K562 (cell line): ENCODE data around the gene CSMD2. TPM values are rescaled to one million over a fixed set of nuclear protein-coding genes. Genes with fewer than 3 reads are reported as not detected.

Experiments
- ATAC-seq: fragments of 200-7000 bp; cut with Tn5 transposase; 3 replicates; pipeline ENCODE4 v1.9.1; 2020; ENCODE audit warnings: moderate library complexity
- BruUV-seq: library from RNA; stranded (reverse); fragments of 400-500 nt; replicated peaks from 2 replicates; lab custom pipeline; 2021; lab: Mats Ljungman, UMichigan
- CTCF ChIA-PET: fragments of 300-600 bp; formaldehyde crosslinking; extraction: SDS; loops from one replicate; lab custom pipeline; 2021; ENCODE audit warnings: low intra/inter-chr PET ratio; lab: Yijun Ruan, JAX
- POLR2A ChIA-PET: fragments of 300-600, 350-650 bp; sonication (Branson Sonifier 250); formaldehyde crosslinking; extraction: SDS; loops from one replicate; lab custom pipeline; 2021; ENCODE audit warnings: antibody characterized with exemption, inconsistent platforms; lab: Yijun Ruan, JAX
- DNase-seq, 4 experiments: peaks; one replicate each; pipeline versions ENCODE4 v3.0.0 to v3.0.0-alpha.2; 2011 to 2018; ENCODE audit warnings: low spot score in 3 of 4, mixed read lengths in 3 of 4; ENCODE audit errors: extremely low read depth in 1 of 4
- FAIRE-seq: peaks from 2 replicates; lab custom pipeline; 2011; peaks lifted over from hg19 to GRCh38; lab: Jason Lieb, UNC
- H2AFZ ChIP-seq: 2 replicates; pipeline ENCODE4 v1.6.0; 2011; ENCODE audit warnings: low read depth, low read length, control low read depth, inconsistent platforms
- H3K27ac ChIP-seq: fragments of 200-600 bp; 3 replicates; pipeline ENCODE4 v1.8.0; 2011; ENCODE audit warnings: low read depth, mild to moderate bottlenecking, control low read depth, inconsistent platforms, low read length, moderate library complexity, mixed read lengths; ENCODE audit errors: extremely low read depth
- H3K27me3 ChIP-seq, 2 experiments: fragments of 300-600 bp in 1 of 2; 2 replicates in 1 of 2; 3 replicates in 1 of 2; pipeline versions ENCODE4 v1.6.0 to v1.8.0; 2011; ENCODE audit warnings: inconsistent platforms in 2 of 2, low read length in 2 of 2, mild to moderate bottlenecking in 1 of 2, mixed read lengths in 1 of 2, moderate library complexity in 1 of 2; ENCODE audit not compliant: control insufficient read depth in 2 of 2, insufficient read depth in 2 of 2
- H3K36me3 ChIP-seq: fragments of 300-600 bp; 3 replicates; pipeline ENCODE4 v1.8.0; 2011; ENCODE audit warnings: mild to moderate bottlenecking, low read length, inconsistent platforms; ENCODE audit not compliant: control insufficient read depth, insufficient read depth
- H3K4me1 ChIP-seq, 2 experiments: fragments of 200-600 bp in 1 of 2; replicated peaks in 1 of 2; 2 replicates in 1 of 2; 3 replicates in 1 of 2; pipeline versions ENCODE4 v1.5.1 to v1.8.0; 2011; ENCODE audit warnings: inconsistent platforms in 2 of 2, low read length in 2 of 2, mild to moderate bottlenecking in 1 of 2, mixed read lengths in 1 of 2, moderate library complexity in 1 of 2; ENCODE audit not compliant: control insufficient read depth in 2 of 2, insufficient read depth in 2 of 2
- H3K4me2 ChIP-seq: 2 replicates; pipeline ENCODE4 v1.6.1; 2011; ENCODE audit warnings: low read length, control low read depth, inconsistent platforms, mixed read lengths; ENCODE audit not compliant: insufficient read depth
- H3K4me3 ChIP-seq: fragments of 200-600 bp; sonication (generic), shearing (Covaris generic); 2 replicates; pipeline ENCODE4 v1.5.1; 2016; ENCODE audit warnings: control low read depth, inconsistent platforms
- H3K79me2 ChIP-seq: fragments of 200-600 bp; 3 replicates; pipeline ENCODE4 v1.8.0; 2011; ENCODE audit warnings: low read length, inconsistent platforms; ENCODE audit not compliant: control insufficient read depth, insufficient read depth
- H3K9ac ChIP-seq, 2 experiments: 2 replicates each; pipeline versions ENCODE4 v1.6.0 to v1.6.1; 2011; ENCODE audit warnings: low read depth in 2 of 2, low read length in 2 of 2, control low read depth in 1 of 2, inconsistent platforms in 1 of 2, mild to moderate bottlenecking in 1 of 2, mixed read lengths in 1 of 2; ENCODE audit not compliant: insufficient read depth in 1 of 2
- H3K9me1 ChIP-seq: one replicate; pipeline ENCODE4 v1.6.0; 2011; ENCODE audit warnings: inconsistent platforms, mild to moderate bottlenecking, low read length, moderate library complexity; ENCODE audit not compliant: control insufficient read depth, insufficient read depth
- H3K9me3 ChIP-seq: replicated peaks from 2 replicates; pipeline ENCODE4 v1.5.1; 2011; ENCODE audit warnings: low read depth, low read length, inconsistent platforms; ENCODE audit not compliant: control insufficient read depth, insufficient read depth
- H4K20me1 ChIP-seq: replicated peaks from 2 replicates; pipeline ENCODE4 v1.6.1; 2011; ENCODE audit warnings: low read length, inconsistent platforms, mixed read lengths; ENCODE audit not compliant: control insufficient read depth, insufficient read depth
- ELF1 ChIP-seq: fragments of 200-800 bp; sonication (Bioruptor generic); IDR thresholded peaks from 2 replicates; pipeline ENCODE4 v1.6.1; 2016; ENCODE audit warnings: missing genetic modification characterization, missing compliant biosample characterization
- FOXA1 ChIP-seq: fragments of 450-650 bp; IDR thresholded peaks from 2 replicates; pipeline ENCODE4 v1.6.1; 2016; ENCODE audit warnings: mild to moderate bottlenecking, borderline replicate concordance
- GATAD2A ChIP-seq: fragments of 450-650 bp; IDR thresholded peaks from 2 replicates; pipeline ENCODE4 v1.6.1; 2017
- JUN ChIP-seq, 2 experiments: sonication (generic) in 1 of 2; formaldehyde crosslinking in 1 of 2; IDR thresholded peaks; 2 replicates each; pipeline versions ENCODE4 v1.6.1 to v1.8.0; 2012 to 2022; ENCODE audit warnings: borderline replicate concordance in 2 of 2, mild to moderate bottlenecking in 2 of 2, improper control_type of control experiment in 1 of 2, low read depth in 1 of 2, low read length in 1 of 2, missing genetic modification reagents in 1 of 2
- KLF6 ChIP-seq: fragments of 250-450 bp; sonication (Bioruptor Pico); IDR thresholded peaks from 2 replicates; pipeline ENCODE4 v1.4.0; 2020; ENCODE audit warnings: mild to moderate bottlenecking, moderate library complexity, borderline replicate concordance
- MECOM ChIP-seq: fragments of 250-450 bp; sonication (Bioruptor Pico); IDR thresholded peaks from 2 replicates; pipeline ENCODE4 v1.8.0; 2022; ENCODE audit warnings: inconsistent platforms
- THAP12 ChIP-seq: fragments of 250-450 bp; sonication (Bioruptor Pico); IDR thresholded peaks from 2 replicates; pipeline ENCODE4 v1.9.0; 2021; ENCODE audit warnings: mild to moderate bottlenecking, inconsistent platforms
- ZBTB5 ChIP-seq: fragments of 450-650 bp; IDR thresholded peaks from 2 replicates; pipeline ENCODE4 v1.6.1; 2017; ENCODE audit warnings: antibody characterized with exemption
- ZNF174 ChIP-seq: fragments of 250-450 bp; sonication (Bioruptor Pico); IDR thresholded peaks from 2 replicates; pipeline ENCODE4 v1.4.0; 2020; ENCODE audit warnings: mild to moderate bottlenecking
- WGBS: fragments of 100-300 bp; shearing (Covaris generic); methylation state at CpG from one replicate; pipeline ENCODE4 v1.1.6; 2016; ENCODE audit warnings: low coverage, mixed read lengths; ENCODE audit not compliant: insufficient coverage; ENCODE audit errors: missing lambda C conversion rate; 5-methylcytosine and 5-hydroxymethylcytosine counted together
- in situ Hi-C: fragments of 300-500 bp; cut with MboI; formaldehyde crosslinking; loops from 4 replicates; pipeline ENCODE4 v1.15.0; 2018; ENCODE audit warnings: inconsistent platforms, mixed read lengths
- intact Hi-C: fragments of 100-400 bp; cut with micrococcal nuclease; formaldehyde crosslinking; loops from 2 replicates; pipeline ENCODE4 v1.14.2; 2022
- polyA plus RNA-seq, 8 experiments: library from polyadenylated mRNA; depleted of rRNA in 4 of 8; stranded (reverse) in 5 of 8; unstranded in 3 of 8; fragments of >200 nt; fragmentation: Nextera tagmentation in 2 of 8; fragmentation: Illumina TruSeq in 1 of 8; extraction: Ambion mirVana in 2 of 8; extraction: Trizol in 1 of 8; gene quantifications; 2 replicates each; pipeline versions ENCODE4 v1.2.1 to v1.2.3, GENCODE V29; 2011 to 2014; ENCODE audit warnings: inconsistent platforms in 1 of 8, missing spikeins in 1 of 8
- total RNA-seq, 7 experiments: library from RNA; depleted of rRNA in 6 of 7; stranded (reverse); fragments of >200 nt in 6 of 7; fragmentation: Illumina TruSeq in 2 of 7; extraction: Trizol in 2 of 7; gene quantifications; 2 replicates each; pipeline versions ENCODE4 v1.2.1 to v1.2.3, GENCODE V29; 2011 to 2021; ENCODE audit warnings: low replicate concordance in 1 of 7

Gene CSMD2
- total and polyA plus RNA-seq, 9 of the 15 experiments (the other 6 are each of a cell fraction or from before 2014, with no cell fraction given), result not detected

- no peak overlapping the region for H3K4me3 ChIP-seq
- in situ Hi-C loops (no loop called here), intact Hi-C loops (no loop called here)
- H3K79me2 ChIP-seq, result no peaks in the 10 kb centered on the region
- no peak overlapping the region for H3K9ac ChIP-seq
- no peak overlapping the region for H3K27ac ChIP-seq
- H3K36me3 ChIP-seq, result no peaks in the 10 kb centered on the region
- FAIRE-seq, result no peak
- H4K20me1 ChIP-seq, result no peaks in the 10 kb centered on the region
- H2AFZ ChIP-seq, result no peak overlapping the region
- no peaks in the 10 kb centered on the region for H3K9me1 ChIP-seq
- no TSS peak for BruUV-seq
- 0% methylated on average over 1 of the region's 1 CpG for WGBS
- H3K4me2 ChIP-seq, result no peak overlapping the region
- no peaks in the 10 kb centered on the region for H3K9me3 ChIP-seq
- POLR2A ChIA-PET, result no interaction called here
- peaks cover 0 to 3% of the 10 kb centered on the region in 2 experiments; a peak in 2 of 5 replicates for H3K27me3 ChIP-seq
- no peaks in the 10 kb centered on the region for H3K4me1 ChIP-seq
- no peak for TF ChIP-seq FOXA1
- TF ChIP-seq KLF6 (CRISPR knock-in tag), result no peak
- no peak for TF ChIP-seq ZNF174 (CRISPR knock-in tag)
- TF ChIP-seq THAP12 (CRISPR knock-in tag), result no peak
- no peak for TF ChIP-seq GATAD2A
- TF ChIP-seq ELF1 (tag), result no peak
- no peak for TF ChIP-seq JUN (IDR thresholded peaks at IDR 0.05; ENCODE audit: borderline replicate concordance, low read depth, low read length)
- no peak for TF ChIP-seq JUN (CRISPR knock-in tag; IDR thresholded peaks at IDR 0.05; ENCODE audit: borderline replicate concordance)
- no peak for TF ChIP-seq ZBTB5
- TF ChIP-seq MECOM (CRISPR knock-in tag), result no peak
- TF ChIP-seq, all 486 proteins: peak for 0
- DNase-seq (no peak), ATAC-seq (no peak)
- CTCF ChIA-PET, result no interaction called here
These were observed 661.5 kb downstream of the CSMD2 start for GRCh38 chr1:33503506-33503905.
